ENCODE measurements around the gene CPTP.
A peak's percentile ranks its signal among the peaks of the same experiment; 100 is the strongest.

Gene CPTP

GRCh38 chr1:1341549-1342021, 17.0 kb downstream of the CPTP start:
- TF ChIP-seq, protein P1, sequence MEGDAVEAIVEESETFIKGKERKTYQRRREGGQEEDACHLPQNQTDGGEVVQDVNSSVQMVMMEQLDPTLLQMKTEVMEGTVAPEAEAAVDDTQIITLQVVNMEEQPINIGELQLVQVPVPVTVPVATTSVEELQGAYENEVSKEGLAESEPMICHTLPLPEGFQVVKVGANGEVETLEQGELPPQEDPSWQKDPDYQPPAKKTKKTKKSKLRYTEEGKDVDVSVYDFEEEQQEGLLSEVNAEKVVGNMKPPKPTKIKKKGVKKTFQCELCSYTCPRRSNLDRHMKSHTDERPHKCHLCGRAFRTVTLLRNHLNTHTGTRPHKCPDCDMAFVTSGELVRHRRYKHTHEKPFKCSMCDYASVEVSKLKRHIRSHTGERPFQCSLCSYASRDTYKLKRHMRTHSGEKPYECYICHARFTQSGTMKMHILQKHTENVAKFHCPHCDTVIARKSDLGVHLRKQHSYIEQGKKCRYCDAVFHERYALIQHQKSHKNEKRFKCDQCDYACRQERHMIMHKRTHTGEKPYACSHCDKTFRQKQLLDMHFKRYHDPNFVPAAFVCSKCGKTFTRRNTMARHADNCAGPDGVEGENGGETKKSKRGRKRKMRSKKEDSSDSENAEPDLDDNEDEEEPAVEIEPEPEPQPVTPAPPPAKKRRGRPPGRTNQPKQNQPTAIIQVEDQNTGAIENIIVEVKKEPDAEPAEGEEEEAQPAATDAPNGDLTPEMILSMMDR (IDR thresholded peaks at IDR 0.05; ENCODE audit: control insufficient read depth, insufficient read depth, low read depth, low read length, missing control alignments), result no peak
- no peak for DNase-seq (ENCODE audit: low read depth)
- H3K4me3 ChIP-seq (ENCODE audit: control insufficient read depth, low read depth, low read length), result no peak overlapping the region

DNA sequence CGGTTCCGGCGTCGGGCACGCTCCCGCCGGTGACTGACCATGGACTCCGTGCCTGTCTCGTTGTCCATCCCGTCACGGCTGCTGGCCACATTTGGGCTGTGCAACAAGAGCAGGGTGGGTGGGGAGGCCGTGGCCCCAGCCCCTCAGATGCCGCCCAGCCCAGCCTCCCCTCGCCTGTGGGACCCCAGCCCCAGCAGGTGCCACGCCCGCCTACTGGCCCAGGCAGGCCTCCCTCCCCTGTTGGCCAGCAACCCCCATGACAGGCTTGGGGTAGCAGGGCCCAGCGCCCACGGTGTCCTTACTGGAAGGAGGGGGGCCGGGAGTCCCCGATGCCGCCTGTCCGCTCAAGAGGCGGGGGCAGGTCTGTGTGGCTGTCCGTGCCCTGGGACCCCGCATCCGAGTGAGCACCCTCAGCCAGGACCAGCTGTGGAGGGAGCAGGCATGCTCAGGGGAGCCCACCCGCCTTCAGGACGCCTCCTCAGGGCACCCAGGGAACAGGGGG, 17.5 kb downstream of the CPTP start:
- no peak for DNase-seq (ENCODE audit: low read depth)
- TF ChIP-seq, protein P1 (IDR thresholded peaks at IDR 0.05; ENCODE audit: control insufficient read depth, insufficient read depth, low read depth, low read length, missing control alignments), result no peak
- H3K4me3 ChIP-seq (ENCODE audit: control insufficient read depth, low read depth, low read length), result no peak overlapping the region

GRCh38 chr1:1342584-1343115, 18.0 kb downstream of the CPTP start:
- TF ChIP-seq, protein P1 (IDR thresholded peaks at IDR 0.05; ENCODE audit: control insufficient read depth, insufficient read depth, low read depth, low read length, missing control alignments), result no peak

DNA sequence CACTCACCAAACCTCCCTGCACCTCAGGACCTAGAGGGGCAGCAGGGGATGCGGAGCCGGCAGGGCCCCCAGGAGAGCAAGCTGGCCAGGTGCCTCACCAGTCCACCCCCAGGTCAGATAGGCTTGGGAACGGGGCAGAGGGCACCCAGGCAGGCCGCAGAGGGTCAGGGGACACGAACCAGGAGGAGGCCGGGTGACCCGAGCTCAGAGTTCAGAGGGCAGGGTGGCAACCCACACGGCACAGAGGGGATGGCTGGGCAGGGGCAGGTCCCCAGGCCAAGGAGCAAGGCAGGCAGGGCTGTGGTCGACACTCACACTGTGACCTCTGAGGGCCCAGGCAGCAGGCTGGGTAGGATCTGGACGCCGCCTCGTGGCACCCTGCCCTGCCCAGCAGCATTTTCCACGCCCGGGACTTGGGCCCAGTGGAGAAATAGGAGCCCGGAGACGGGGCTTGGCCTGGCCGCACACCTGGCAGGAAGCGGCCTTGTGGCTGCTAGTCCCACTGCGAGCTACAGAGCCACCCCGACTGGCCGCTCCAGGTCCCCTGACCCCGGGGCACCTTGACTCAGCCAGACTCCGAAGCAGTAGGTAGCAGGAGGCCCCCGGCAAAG, 19.3 kb downstream of the CPTP start:
- TF ChIP-seq, protein P1 (IDR thresholded peaks at IDR 0.05; ENCODE audit: control insufficient read depth, insufficient read depth, low read depth, low read length, missing control alignments), result no peak
- no peak overlapping the region for H3K4me3 ChIP-seq (ENCODE audit: control insufficient read depth, low read depth, low read length)
- DNase-seq (ENCODE audit: low read depth), result no peak

More at GRCh38 chr1:1342584-1343115, 18.0 kb downstream of the CPTP start:
- H3K4me3 ChIP-seq (ENCODE audit: control insufficient read depth, low read depth, low read length), result no peak overlapping the region
- DNase-seq (ENCODE audit: low read depth), result no peak

GRCh38 chr1:1344655-1345361, 20.2 kb downstream of the CPTP start:
- no peak overlapping the region; the same call in none of the 2 replicates for H3K4me3 ChIP-seq (ENCODE audit: control insufficient read depth, low read depth, low read length)
- no peak for DNase-seq (ENCODE audit: low read depth)
- TF ChIP-seq, protein P1 (IDR thresholded peaks at IDR 0.05; ENCODE audit: control insufficient read depth, insufficient read depth, low read depth, low read length, missing control alignments), result peak; percentile 52

DNA sequence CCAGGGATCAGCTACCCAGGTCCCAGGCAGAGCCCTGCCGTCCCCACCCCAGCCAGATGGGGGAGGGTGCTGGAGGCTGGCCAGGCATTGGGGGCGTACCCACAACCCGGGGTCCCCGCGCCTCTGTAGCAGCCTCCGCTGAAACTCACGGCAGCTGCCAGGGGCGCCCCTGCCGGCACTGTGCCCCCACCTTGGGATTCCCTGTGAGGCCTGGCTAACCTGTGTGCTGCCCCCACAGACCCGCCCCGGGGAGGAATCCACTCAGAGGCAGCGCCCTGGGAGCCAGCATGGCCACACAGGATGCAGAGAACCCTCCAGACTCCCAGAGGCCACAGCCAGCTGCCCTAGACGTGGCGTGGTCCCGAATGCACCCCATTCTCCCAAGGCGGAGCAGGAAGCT, 20.8 kb downstream of the CPTP start:
- no peak for DNase-seq (ENCODE audit: low read depth)
- TF ChIP-seq, protein P1 (IDR thresholded peaks at IDR 0.05; ENCODE audit: control insufficient read depth, insufficient read depth, low read depth, low read length, missing control alignments), result no peak
- H3K4me3 ChIP-seq (ENCODE audit: control insufficient read depth, low read depth, low read length), result no peak overlapping the region; the same call in 1 of the 2 replicates
